Measurements from ENCODE around the gene MEX3D.

- TF ChIP-seq CTCF (IDR thresholded peaks at IDR 0.05) (no peak), POLR2A (IDR thresholded peaks at IDR 0.05) (no peak)
Measured at GRCh38 chr19:1616875-1617274, 48.8 kb upstream of the MEX3D start.
